Psoas muscle (tissue), 8 donors: Measurements from ENCODE around the gene TBX5. TPM values are rescaled to one million over a fixed set of nuclear protein-coding genes. Genes with fewer than 3 reads are reported as not detected.

Experiments used
- ATAC-seq, 4 donors: fragments of 200-7000 bp; cut with Tn5 transposase; one replicate each; pipeline ENCODE4 v1.9.1; 2020; ENCODE audit warnings: moderate library complexity in 3 of 4, mild to moderate bottlenecking in 2 of 4
- DNase-seq, 2 donors: peaks; one replicate each; pipeline ENCODE4 v3.0.0-alpha.2; 2020
- H3K27ac ChIP-seq: fragments of 200-600 bp; one replicate; pipeline ENCODE4 v1.8.0; 2022
- H3K27me3 ChIP-seq, 3 donors: fragments of 200-600 bp in 1 of 3; one replicate each; pipeline versions ENCODE4 v1.6.1 to v1.8.0; 2013 to 2022; ENCODE audit warnings: low read length in 2 of 3, mild to moderate bottlenecking in 2 of 3, moderate library complexity in 1 of 3; ENCODE audit not compliant: insufficient read depth in 3 of 3
- H3K36me3 ChIP-seq, 2 donors: fragments of 200-600 bp in 1 of 2; one replicate each; pipeline versions ENCODE4 v1.6.1 to v1.8.0; 2013 to 2022; ENCODE audit warnings: low read depth in 1 of 2, mild to moderate bottlenecking in 1 of 2, moderate library complexity in 1 of 2; ENCODE audit not compliant: insufficient read depth in 1 of 2
- H3K4me1 ChIP-seq: fragments of 200-600 bp; one replicate; pipeline ENCODE4 v1.8.0; 2022
- H3K4me3 ChIP-seq: fragments of 200-600 bp; one replicate; pipeline ENCODE4 v1.8.0; 2022; ENCODE audit warnings: mild to moderate bottlenecking
- H3K9me3 ChIP-seq: fragments of 200-600 bp; one replicate; pipeline ENCODE4 v1.8.0; 2022
- CTCF ChIP-seq: fragments of 200-600 bp; IDR thresholded peaks from one replicate; pipeline ENCODE4 v1.8.0; 2022; ENCODE audit warnings: antibody characterized with exemption
- WGBS, 3 donors: extraction: QIAGEN DNeasy Blood & Tissue Kit; methylation state at CpG; one replicate each; pipeline versions ENCODE4 v1.1.6 to v1.1.7; 2013; 5-methylcytosine and 5-hydroxymethylcytosine counted together
- intact Hi-C, 2 donors: fragments of 100-400 bp; cut with DNase I; formaldehyde crosslinking; loops; one replicate each; pipeline versions ENCODE4 v1.11.0 to v1.14.2; 2022
- polyA plus RNA-seq, 3 donors: library from polyadenylated mRNA; stranded (reverse); fragments of 200-250 nt; gene quantifications; one replicate each; pipeline ENCODE4 v1.2.3, GENCODE V29; 2013
- total RNA-seq, 4 donors: library from RNA; stranded (reverse); fragmentation: NEBNext Ultra II Directional in 2 of 4; extraction: Animal tissue kit (Norgen Biotek cat#: 25700) in 2 of 4; gene quantifications; one replicate each; pipeline versions ENCODE4 v1.2.1 to v1.2.4, GENCODE V29; 2021 to 2023
- donor health status: healthy with polysubstance abuse.
- donor health status: DM: no; HTN: no; CAD: no; lungs with moderate emphysema.
- donor health status: Bipolar disorder and iron deficiency.
- donor health status: healthy.
- donor health status: DM: yes; HTN: yes; CAD: no.
- donor health status: DM: no; HTN: no; CAD: no.
- donor health status: DM: no; HTN: no; CAD: no.
- donor health status: DM: yes; HTN: yes; CAD: no.

TBX5 gene
- total and polyA plus RNA-seq, 7 donors, result 0.26 TPM; not detected in 6

- Histone ChIP-seq H3K4me1 (no peaks in the 10 kb centered on the region), H3K27ac (no peak overlapping the region), H3K27me3 (peaks cover 0 to 96% (median 44%) of the 10 kb centered on the region in 3 donors), H3K36me3 (no peaks in the 10 kb centered on the region), H3K9me3 (no peaks in the 10 kb centered on the region), H3K4me3 (no peak overlapping the region)
- DNase-seq (no peak), ATAC-seq (no peak)
- 25 to 42% (median 36%) methylated on average over 7 of the region's 7 CpGs for WGBS, 3 donors
- no peak for TF ChIP-seq CTCF
- intact Hi-C loops, result no loop called here
Measured at GRCh38 chr12:114412307-114412706, 6.4 kb upstream of the TBX5 start.

- Histone ChIP-seq H3K36me3 (no peaks in the 10 kb centered on the region), H3K27ac (no peak overlapping the region), H3K4me1 (no peaks in the 10 kb centered on the region), H3K4me3 (no peak overlapping the region), H3K27me3 (peaks cover 0 to 100% (median 52%) of the 10 kb centered on the region in 3 donors), H3K9me3 (no peaks in the 10 kb centered on the region)
- TF ChIP-seq CTCF, result no peak
- 44 to 72% (median 66%) methylated on average over 14 of the region's 14 CpGs for WGBS, 3 donors
- ATAC-seq (no peak), DNase-seq (no peak)
- intact Hi-C loops, result no loop called here
Measured at GRCh38 chr12:114411071-114411837, 5.3 kb upstream of the TBX5 start.

- WGBS, 3 donors, result 21 to 32% (median 32%) methylated on average over 12 of the region's 12 CpGs
- Histone ChIP-seq H3K4me3 (peak overlapping the region; percentile 56), H3K36me3 (no peaks in the 10 kb centered on the region), H3K27ac (no peak overlapping the region), H3K27me3 (peaks cover 0 to 100% (median 56%) of the 10 kb centered on the region in 3 donors), H3K9me3 (no peaks in the 10 kb centered on the region), H3K4me1 (no peaks in the 10 kb centered on the region)
- intact Hi-C loops, result no loop called here
- TF ChIP-seq CTCF, result no peak
- ATAC-seq (no peak), DNase-seq (no peak)
Measured at GRCh38 chr12:114409852-114410600, 4.1 kb upstream of the TBX5 start.

- WGBS, 3 donors, result 2 to 4% (median 3%) methylated on average over 71 of the region's 71 CpGs
- peak in 1 of 2 donors; percentile 39 for DNase-seq
- peak in 1 of 4 donors; percentile 35 for ATAC-seq
- Histone ChIP-seq H3K4me1 (no peaks in the 10 kb centered on the region), H3K4me3 (peak overlapping the region; percentile 56), H3K27me3 (peaks cover 0 to 100% (median 57%) of the 10 kb centered on the region in 3 donors), H3K27ac (no peak overlapping the region), H3K36me3 (no peaks in the 10 kb centered on the region), H3K9me3 (no peaks in the 10 kb centered on the region)
- intact Hi-C loops, result no loop called here
- TF ChIP-seq CTCF, result no peak
Measured at GRCh38 chr12:114408886-114409851, 3.2 kb upstream of the TBX5 start.
